ENCODE results near the gene RAET1E.

The RAET1E gene

GRCh38 chr6:149890629-149891045 is 7.3 kb downstream of the RAET1E start:
- DNase-seq (ENCODE audit: low spot score): no peak

- DNase-seq (ENCODE audit: low spot score): no peak
Observed at GRCh38 chr6:149889326-149889725, 8.6 kb downstream of the RAET1E start.

- no peak for DNase-seq (ENCODE audit: low spot score)
Observed at GRCh38 chr6:149888659-149889058, 9.3 kb downstream of the RAET1E start.

GRCh38 chr6:149888093-149888492 is 9.8 kb downstream of the RAET1E start:
- DNase-seq (ENCODE audit: low spot score): no peak

GRCh38 chr6:149887343-149887742 is 10.6 kb downstream of the RAET1E start:
- no peak for DNase-seq (ENCODE audit: low spot score)

GRCh38 chr6:149885888-149886287 is 12.0 kb downstream of the RAET1E start:
- no peak for DNase-seq (ENCODE audit: low spot score)

GRCh38 chr6:149884617-149885016 is 13.3 kb downstream of the RAET1E start:
- DNase-seq (ENCODE audit: low spot score): no peak

- no peak for DNase-seq (ENCODE audit: low spot score)
Observed at GRCh38 chr6:149884215-149884614, 13.7 kb downstream of the RAET1E start.

GRCh38 chr6:149881860-149882259 is 16.1 kb downstream of the RAET1E start:
- DNase-seq (ENCODE audit: low spot score): no peak

GRCh38 chr6:149881066-149881766 is 16.7 kb downstream of the RAET1E start:
- no peak for DNase-seq (ENCODE audit: low spot score)

- DNase-seq (ENCODE audit: low spot score): no peak
Observed at GRCh38 chr6:149877659-149878058, 20.3 kb downstream of the RAET1E start.

- no peak for DNase-seq (ENCODE audit: low spot score)
Observed at GRCh38 chr6:149876241-149876933, 21.5 kb downstream of the RAET1E start.

GRCh38 chr6:149872233-149872632 is 25.7 kb downstream of the RAET1E start:
- no peak for DNase-seq (ENCODE audit: low spot score)

- no peak for DNase-seq (ENCODE audit: low spot score)
Observed at GRCh38 chr6:149871182-149871581, 26.7 kb downstream of the RAET1E start.

- DNase-seq (ENCODE audit: low spot score): no peak
Observed at GRCh38 chr6:149869275-149869892, 28.5 kb downstream of the RAET1E start.

- no peak for DNase-seq (ENCODE audit: low spot score)
Observed at GRCh38 chr6:149867876-149868640, 29.9 kb downstream of the RAET1E start.

- DNase-seq (ENCODE audit: low spot score): peak; percentile 81
Observed at GRCh38 chr6:149864578-149865535, 33.1 kb downstream of the RAET1E start.

GRCh38 chr6:149863698-149864577 is 34.0 kb downstream of the RAET1E start, which contains the start of gene LRP11:
Gene LRP11 (minus strand): TSS chr6:149864359. CDS start chr6:149864020, 339 bp downstream.
- DNase-seq (ENCODE audit: low spot score): peak; percentile 85

GRCh38 chr6:149862922-149863697 is 34.8 kb downstream of the RAET1E start:
- DNase-seq (ENCODE audit: low spot score): peak; percentile 71

Data from Ammon's horn (tissue), 1 donor.